ENCODE data around the gene GLRA3. TPM values are rescaled to one million over a fixed set of nuclear protein-coding genes. Genes with fewer than 3 reads are reported as not detected.
"Not testable (repeated sequence)": the region's sequence is repeated elsewhere in the genome, so short reads cannot be mapped to it uniquely, and the experiment has no call there.

Gene GLRA3
- total and polyA plus RNA-seq, 11 donors: 0.02 TPM; not detected in 10

DNA sequence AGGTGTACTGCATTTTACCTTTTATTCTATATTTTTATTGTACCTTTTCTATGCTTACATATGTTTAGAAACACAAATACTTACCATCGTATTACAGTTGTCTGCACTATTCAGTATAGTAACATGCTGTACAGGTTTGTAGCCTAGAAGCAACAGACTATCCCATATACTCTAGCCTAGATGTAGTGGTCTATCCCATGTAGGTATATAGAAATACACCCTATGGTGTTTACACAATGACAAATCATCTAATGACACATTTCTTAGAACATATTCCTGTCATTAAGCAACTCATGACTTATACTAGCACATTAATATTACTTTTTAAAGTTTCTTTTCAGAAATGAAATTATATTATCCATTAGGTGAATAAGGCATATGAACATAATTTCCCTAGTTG, 195.6 kb downstream of the GLRA3 start:
- H3K4me1 ChIP-seq: no peaks in the 10 kb centered on the region
- WGBS, 4 donors: 85 to 93% (median 91%) methylated on average over 1 of the region's 1 CpG
- H3K27me3 ChIP-seq: no peaks in the 10 kb centered on the region
- H3K4me3 ChIP-seq: no peak overlapping the region
- DNase-seq (no peak), ATAC-seq (no peak)
- TF ChIP-seq, protein P1, sequence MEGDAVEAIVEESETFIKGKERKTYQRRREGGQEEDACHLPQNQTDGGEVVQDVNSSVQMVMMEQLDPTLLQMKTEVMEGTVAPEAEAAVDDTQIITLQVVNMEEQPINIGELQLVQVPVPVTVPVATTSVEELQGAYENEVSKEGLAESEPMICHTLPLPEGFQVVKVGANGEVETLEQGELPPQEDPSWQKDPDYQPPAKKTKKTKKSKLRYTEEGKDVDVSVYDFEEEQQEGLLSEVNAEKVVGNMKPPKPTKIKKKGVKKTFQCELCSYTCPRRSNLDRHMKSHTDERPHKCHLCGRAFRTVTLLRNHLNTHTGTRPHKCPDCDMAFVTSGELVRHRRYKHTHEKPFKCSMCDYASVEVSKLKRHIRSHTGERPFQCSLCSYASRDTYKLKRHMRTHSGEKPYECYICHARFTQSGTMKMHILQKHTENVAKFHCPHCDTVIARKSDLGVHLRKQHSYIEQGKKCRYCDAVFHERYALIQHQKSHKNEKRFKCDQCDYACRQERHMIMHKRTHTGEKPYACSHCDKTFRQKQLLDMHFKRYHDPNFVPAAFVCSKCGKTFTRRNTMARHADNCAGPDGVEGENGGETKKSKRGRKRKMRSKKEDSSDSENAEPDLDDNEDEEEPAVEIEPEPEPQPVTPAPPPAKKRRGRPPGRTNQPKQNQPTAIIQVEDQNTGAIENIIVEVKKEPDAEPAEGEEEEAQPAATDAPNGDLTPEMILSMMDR (IDR thresholded peaks at IDR 0.05): no peak
- TF ChIP-seq POLR2A (IDR thresholded peaks at IDR 0.05): no peak
- intact Hi-C loops (cut with DNase I): loop anchor here (2.0 to 5.0 kb wide), 4 partner anchors 266 to 271 kb away; no protein-coding TSS in a partner anchor
- no peaks in the 10 kb centered on the region for H3K9me3 ChIP-seq
- no peaks in the 10 kb centered on the region for H3K36me3 ChIP-seq
- H3K27ac ChIP-seq: no peak overlapping the region

DNA sequence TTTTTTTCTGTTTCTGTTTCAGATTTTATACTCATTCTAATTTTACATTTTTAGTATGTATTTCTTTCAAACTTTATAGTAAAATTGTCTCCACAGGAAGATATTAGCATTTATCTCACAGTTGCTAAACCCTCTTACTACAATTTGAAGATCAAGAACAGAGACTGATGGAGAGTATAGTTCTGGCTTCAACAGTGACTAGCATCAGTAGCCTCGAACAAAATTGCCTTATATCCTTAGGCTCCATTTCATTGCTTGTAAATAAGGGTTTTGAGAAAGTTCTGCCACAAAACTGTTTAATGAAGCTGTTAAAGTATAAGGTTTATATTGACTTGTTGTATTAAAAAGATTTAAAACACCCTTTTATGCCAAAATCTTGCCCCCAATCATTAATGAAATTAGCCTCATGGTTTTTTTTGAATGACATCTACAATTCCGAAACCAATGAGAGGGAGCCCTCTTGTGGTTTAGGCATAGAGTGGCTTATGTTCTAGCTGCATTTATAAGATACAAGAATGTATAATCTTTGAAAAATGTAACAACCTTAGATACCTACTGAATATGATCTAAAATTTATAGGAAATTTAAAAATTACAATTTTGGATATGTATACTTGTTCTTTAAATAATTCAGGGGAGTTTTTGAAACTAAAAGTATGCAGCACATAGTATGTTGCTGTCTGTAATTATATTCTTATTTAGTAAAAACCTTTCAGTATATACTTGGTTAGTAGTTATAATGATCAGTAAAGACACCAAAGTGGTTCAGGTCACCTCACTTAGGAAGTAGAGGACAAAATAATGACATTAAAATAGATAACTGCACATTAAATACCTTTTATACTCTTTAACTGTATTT, 196.9 kb downstream of the GLRA3 start:
- H3K9me3 ChIP-seq: no peaks in the 10 kb centered on the region
- H3K36me3 ChIP-seq: no peaks in the 10 kb centered on the region
- no peaks in the 10 kb centered on the region for H3K27me3 ChIP-seq
- DNase-seq (no peak), ATAC-seq (peak in 1 of 4 donors; percentile 59)
- H3K4me3 ChIP-seq: no peak overlapping the region
- no peaks in the 10 kb centered on the region for H3K4me1 ChIP-seq
- no peak for TF ChIP-seq POLR2A (IDR thresholded peaks at IDR 0.05)
- TF ChIP-seq, protein P1 (IDR thresholded peaks at IDR 0.05): peak; percentile 48 to 75 (median 66)
- 35 to 43% (median 39%) methylated on average over 2 of the region's 2 CpGs for WGBS, 4 donors
- H3K27ac ChIP-seq: no peak overlapping the region
- intact Hi-C loops (cut with DNase I): loop anchor here (2.0 to 5.0 kb wide), 4 partner anchors 265 to 269 kb away; no protein-coding TSS in a partner anchor

DNA sequence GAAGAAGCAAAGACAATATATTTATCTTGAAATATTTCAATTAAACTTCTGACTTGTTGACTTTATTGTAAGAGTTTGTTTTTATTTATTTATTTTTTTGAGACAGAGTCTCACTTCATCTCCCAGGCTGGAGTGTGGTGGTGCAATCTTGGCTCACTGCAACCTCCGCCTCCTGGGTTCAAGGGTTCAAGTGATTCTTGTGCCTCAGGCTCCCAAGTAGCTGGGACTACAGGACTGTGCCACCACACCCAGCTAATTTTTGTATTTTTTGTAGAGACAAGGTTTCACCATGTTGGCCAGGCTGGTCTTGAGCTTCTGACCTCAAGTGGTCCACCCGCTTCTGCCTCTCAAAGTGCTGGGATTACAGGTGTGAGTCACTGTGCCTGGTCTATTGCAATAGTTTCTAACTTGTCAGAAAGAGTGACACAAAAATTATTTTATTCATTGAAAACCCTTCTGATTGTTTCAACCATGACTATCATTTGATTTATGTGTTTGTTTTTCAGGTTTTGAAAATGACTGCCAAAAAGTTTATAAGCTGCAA, 199.1 kb downstream of the GLRA3 start:
- intact Hi-C loops (cut with DNase I): loop anchor here in 3 of 10 donors (5.0 kb wide), 1 partner anchor 263 kb away; no protein-coding TSS in a partner anchor
- H3K9me3 ChIP-seq, H3K4me1 ChIP-seq, H3K36me3 ChIP-seq, H3K27me3 ChIP-seq, DNase-seq, H3K4me3 ChIP-seq, ATAC-seq, H3K27ac ChIP-seq: not testable (repeated sequence)
- 84 to 98% (median 94%) methylated on average over 2 of the region's 2 CpGs for WGBS, 4 donors

DNA sequence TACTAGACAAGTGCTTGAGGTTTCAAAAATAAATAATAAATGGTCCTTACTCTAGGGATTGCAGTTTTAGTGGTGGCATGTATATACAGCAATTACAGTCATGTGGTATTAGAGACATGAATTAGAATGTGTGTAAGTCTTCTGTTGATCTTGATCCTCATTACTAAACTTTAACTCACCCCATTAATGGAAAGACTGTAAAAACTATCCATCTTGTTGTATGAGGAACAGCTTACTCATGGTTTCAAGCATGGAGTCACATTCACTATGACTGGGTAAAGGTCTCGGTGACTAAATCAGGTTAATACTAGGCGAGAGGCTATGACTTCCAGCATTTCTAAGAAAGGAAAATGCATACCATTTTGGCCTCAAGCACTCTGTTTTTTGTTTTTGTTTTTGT, 199.8 kb downstream of the GLRA3 start:
- Histone ChIP-seq H3K27me3 (no peaks in the 10 kb centered on the region), H3K9me3 (no peaks in the 10 kb centered on the region), H3K4me3 (no peak overlapping the region), H3K36me3 (no peaks in the 10 kb centered on the region), H3K4me1 (no peaks in the 10 kb centered on the region), H3K27ac (no peak overlapping the region)
- 90 to 94% (median 91%) methylated on average over 2 of the region's 2 CpGs for WGBS, 4 donors
- TF ChIP-seq, protein P1 (IDR thresholded peaks at IDR 0.05): no peak
- TF ChIP-seq POLR2A (IDR thresholded peaks at IDR 0.05): no peak
- DNase-seq: no peak
- intact Hi-C loops (cut with DNase I): no loop called here
- ATAC-seq: no peak
